Stomach (tissue), 9 donors: ENCODE measurements around the gene KLHL3. TPM values are rescaled to one million over a fixed set of nuclear protein-coding genes. Genes with fewer than 3 reads are reported as not detected.

Source experiments
- DNase-seq, 2 donors: peaks; one replicate each; pipeline versions ENCODE4 v3.0.0 to v3.0.0-alpha.2; 2013 to 2019
- H3K27ac ChIP-seq, 5 donors: fragments of 200-600 bp in 4 of 5; sonication (generic) in 4 of 5; one replicate each; pipeline ENCODE4 v1.5.1; 2013 to 2019; ENCODE audit warnings: mild to moderate bottlenecking in 1 of 5, moderate library complexity in 1 of 5
- H3K27me3 ChIP-seq, 3 donors: fragments of 200-600 bp; sonication (generic); one replicate each; pipeline ENCODE4 v1.5.1; 2017 to 2019; ENCODE audit warnings: mixed run types in 1 of 3
- H3K36me3 ChIP-seq, 4 donors: fragments of 200-600 bp; sonication (generic); 1 replicate in 3 of 4; 2 replicates in 1 of 4; pipeline ENCODE4 v1.5.1; 2016 to 2019
- H3K4me1 ChIP-seq, 4 donors: fragments of 200-600 bp; sonication (generic); one replicate each; pipeline ENCODE4 v1.5.1; 2016 to 2019
- H3K4me3 ChIP-seq, 4 donors: fragments of 200-600 bp; sonication (generic) in 3 of 4; one replicate each; pipeline ENCODE4 v1.5.1; 2016 to 2019; ENCODE audit warnings: mild to moderate bottlenecking in 1 of 4
- H3K9me3 ChIP-seq, 4 donors: fragments of 200-600 bp; sonication (generic); one replicate each; pipeline ENCODE4 v1.5.1; 2016 to 2019
- CTCF ChIP-seq, 7 experiments: fragments of 450-650 bp in 4 of 7; fragments of 200-600 bp in 3 of 7; sonication (generic) in 3 of 7; IDR thresholded peaks; one replicate each; pipeline ENCODE4 v1.5.1; 2016 to 2019; ENCODE audit warnings: antibody characterized with exemption in 7 of 7, control low read depth in 2 of 7, mild to moderate bottlenecking in 1 of 7
- EP300 ChIP-seq: sonication (generic); formaldehyde crosslinking; IDR thresholded peaks from one replicate; pipeline ENCODE4 v1.6.1; 2017; ENCODE audit warnings: antibody characterized with exemption
- POLR2A ChIP-seq, 4 donors: fragments of 450-650 bp; IDR thresholded peaks; one replicate each; pipeline ENCODE4 v1.6.1; 2016; ENCODE audit warnings: antibody characterized with exemption in 4 of 4, control low read depth in 2 of 4, mild to moderate bottlenecking in 1 of 4, moderate library complexity in 1 of 4
- POLR2AphosphoS5 ChIP-seq, 3 donors: sonication (generic); formaldehyde crosslinking; IDR thresholded peaks; one replicate each; pipeline ENCODE4 v1.6.1; 2016; ENCODE audit warnings: antibody characterized with exemption in 3 of 3
- WGBS, 5 donors: extraction: QIAGEN DNeasy Blood & Tissue Kit in 3 of 5; methylation state at CpG; one replicate each; pipeline versions ENCODE4 v1.1.5 to v1.1.7; 2013 to 2018; 5-methylcytosine and 5-hydroxymethylcytosine counted together
- intact Hi-C: fragments of 100-400 bp; cut with DNase I; formaldehyde crosslinking; loops from one replicate; pipeline ENCODE4 v1.15.1; 2023; ENCODE audit warnings: low total_unique reads
- polyA plus RNA-seq, 3 donors: library from polyadenylated mRNA; stranded (reverse); fragments of 200-250 nt; gene quantifications; one replicate each; pipeline ENCODE4 v1.2.3, GENCODE V29; 2013
- total RNA-seq, 5 donors: library from RNA; depleted of rRNA; stranded (reverse); fragments of >200 nt; gene quantifications; one replicate each; pipeline versions ENCODE4 v1.1.0 to v1.2.3, GENCODE V29; 2014 to 2016
- donor health status: healthy with polysubstance abuse.
- donor health status: Bipolar disorder and iron deficiency.
- donor health status: healthy.

KLHL3 gene
- total and polyA plus RNA-seq, 8 donors, result 0.50 to 20.4 (median 10.3) TPM

DNA sequence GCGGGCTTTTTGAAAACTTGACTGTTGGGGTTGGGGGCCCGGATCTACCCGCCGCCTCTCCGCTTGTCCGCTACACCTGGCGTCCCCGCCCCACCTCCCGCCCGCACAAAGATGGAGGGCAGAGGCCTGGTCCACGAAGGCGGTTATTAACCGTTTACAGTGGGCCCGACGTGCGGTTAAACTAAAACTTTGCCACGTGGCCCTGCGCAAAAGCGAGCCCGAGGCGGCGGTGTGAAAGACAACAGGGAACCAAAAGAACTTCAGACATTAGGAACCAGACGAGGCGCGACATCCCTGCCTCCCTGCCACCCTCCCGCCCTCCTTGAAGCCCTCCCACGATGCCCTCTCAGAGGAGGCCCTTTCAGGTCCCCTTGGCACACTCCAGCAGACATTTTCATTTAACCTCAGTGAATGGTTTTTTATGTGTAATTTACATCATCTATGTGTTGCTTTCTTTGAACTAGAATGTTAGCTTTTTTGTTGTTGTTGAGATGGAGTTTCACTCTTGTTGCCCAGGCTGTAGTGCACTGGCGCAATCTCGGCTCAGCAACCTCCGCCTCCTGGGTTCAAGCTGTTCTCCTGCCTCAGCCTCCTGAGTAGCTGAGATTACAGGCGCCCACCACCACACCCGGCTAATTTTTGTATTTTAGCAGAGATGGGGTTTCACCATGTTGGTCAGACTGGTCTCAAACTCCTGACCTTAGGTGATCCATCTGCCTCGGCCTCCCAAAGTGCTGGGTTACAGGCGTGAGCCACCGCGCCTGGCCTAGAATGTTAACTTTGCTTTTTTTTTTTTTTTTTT, 19.3 kb upstream of the KLHL3 start:
- Histone ChIP-seq H3K36me3 (no peaks in the 10 kb centered on the region), H3K4me1 (peaks cover 22 to 31% (median 26%) of the 10 kb centered on the region in 4 donors), H3K4me3 (peak overlapping the region; percentile 68 to 87 (median 75)), H3K9me3 (no peaks in the 10 kb centered on the region), H3K27ac (peak overlapping the region; percentile 98 to 100 (median 99)), H3K27me3 (no peaks in the 10 kb centered on the region)
- TF ChIP-seq CTCF (IDR thresholded peaks at IDR 0.05), result no peak
- TF ChIP-seq POLR2A (IDR thresholded peaks at IDR 0.05), result no peak
- no peak for TF ChIP-seq POLR2AphosphoS5 (IDR thresholded peaks at IDR 0.05)
- no peak for TF ChIP-seq EP300
- 25 to 33% (median 28%) methylated on average over 29 to 36 of the region's 36 CpGs for WGBS, 5 donors
- intact Hi-C loops, result no loop called here
- DNase-seq, result no peak

GRCh38 chr5:137754188-137754960, 18.5 kb upstream of the KLHL3 start, which contains the start of gene HNRNPA0:
TSS of gene HNRNPA0 (minus strand) at chr5:137754363. CDS start at chr5:137754066, 297 bp downstream.
- H3K4me3 ChIP-seq, result peak within 1 kb of the TSS; percentile 68 to 87 (median 75)
- H3K27me3 ChIP-seq, result no peaks in the 10 kb centered on the region
- WGBS, 5 donors, result 0 to 2% (median 1%) methylated on average over 58 to 79 of the region's 79 CpGs
- TF ChIP-seq EP300 (no peak), CTCF (IDR thresholded peaks at IDR 0.05) (peak in 2 of 7 experiments; percentile 5 to 10), POLR2AphosphoS5 (IDR thresholded peaks at IDR 0.05) (peak; percentile 98 to 99 (median 98)), POLR2A (IDR thresholded peaks at IDR 0.05) (peak in 2 of 4 donors; percentile 94 to 98)
- peak; percentile 98 to 99 for DNase-seq
- peaks cover 24 to 39% (median 31%) of the 10 kb centered on the region in 4 donors for H3K4me1 ChIP-seq
- intact Hi-C loops, result no loop called here
- no peaks in the 10 kb centered on the region for H3K9me3 ChIP-seq
- H3K36me3 ChIP-seq, result no peaks in the 10 kb centered on the region
- H3K27ac ChIP-seq, result peak within 1 kb of the TSS; percentile 98 to 100 (median 99)

- Histone ChIP-seq H3K4me3 (peak overlapping the region; percentile 68 to 87 (median 75)), H3K36me3 (no peaks in the 10 kb centered on the region), H3K27ac (peak overlapping the region; percentile 98 to 100 (median 99)), H3K4me1 (peaks cover 24 to 46% (median 35%) of the 10 kb centered on the region in 4 donors), H3K9me3 (no peaks in the 10 kb centered on the region), H3K27me3 (no peaks in the 10 kb centered on the region)
- TF ChIP-seq EP300 (no peak), CTCF (IDR thresholded peaks at IDR 0.05) (no peak), POLR2A (IDR thresholded peaks at IDR 0.05) (no peak), POLR2AphosphoS5 (IDR thresholded peaks at IDR 0.05) (no peak)
- 0% methylated on average over 27 to 45 of the region's 45 CpGs for WGBS, 5 donors
- peak; percentile 49 to 78 for DNase-seq
- intact Hi-C loops, result no loop called here
These were observed 17.9 kb upstream of the KLHL3 start for GRCh38 chr5:137753691-137754187.
